Measurements from ENCODE around the gene DOK7.

Gene DOK7, protein sequence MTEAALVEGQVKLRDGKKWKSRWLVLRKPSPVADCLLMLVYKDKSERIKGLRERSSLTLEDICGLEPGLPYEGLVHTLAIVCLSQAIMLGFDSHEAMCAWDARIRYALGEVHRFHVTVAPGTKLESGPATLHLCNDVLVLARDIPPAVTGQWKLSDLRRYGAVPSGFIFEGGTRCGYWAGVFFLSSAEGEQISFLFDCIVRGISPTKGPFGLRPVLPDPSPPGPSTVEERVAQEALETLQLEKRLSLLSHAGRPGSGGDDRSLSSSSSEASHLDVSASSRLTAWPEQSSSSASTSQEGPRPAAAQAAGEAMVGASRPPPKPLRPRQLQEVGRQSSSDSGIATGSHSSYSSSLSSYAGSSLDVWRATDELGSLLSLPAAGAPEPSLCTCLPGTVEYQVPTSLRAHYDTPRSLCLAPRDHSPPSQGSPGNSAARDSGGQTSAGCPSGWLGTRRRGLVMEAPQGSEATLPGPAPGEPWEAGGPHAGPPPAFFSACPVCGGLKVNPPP

DNA sequence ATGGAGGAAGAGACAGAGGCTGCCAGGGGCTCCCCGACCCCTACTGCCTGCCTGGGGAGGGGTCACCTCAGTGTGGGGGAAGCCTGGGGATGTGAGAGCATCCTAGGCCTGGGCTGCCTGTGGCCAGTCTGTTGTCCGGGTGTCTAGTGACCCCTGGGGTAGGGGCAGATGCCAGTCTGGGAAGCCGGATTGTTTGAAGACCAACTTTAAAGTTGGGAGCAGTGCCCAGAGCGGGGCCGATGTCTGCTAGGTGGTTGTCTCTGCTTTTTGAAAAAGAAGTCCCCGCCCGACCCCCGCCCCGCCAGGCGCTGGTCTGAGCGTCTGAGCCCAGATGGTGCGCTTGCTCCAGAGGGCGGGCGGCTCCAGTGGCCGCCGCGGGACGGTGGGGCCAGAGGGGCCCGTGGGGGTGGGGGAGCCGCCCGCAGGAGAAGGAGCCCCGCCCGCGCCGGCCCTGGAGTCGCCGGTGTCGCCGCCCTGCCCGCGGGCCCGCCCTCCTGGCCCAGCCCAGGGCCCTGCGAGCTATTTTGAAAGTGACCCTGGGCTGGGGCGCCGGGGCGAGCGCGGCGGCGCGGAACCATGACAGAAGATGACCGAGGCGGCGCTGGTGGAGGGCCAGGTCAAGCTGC is at the start of gene DOK7:
DOK7 (plus strand) TSS at position 517 of the 626 bp plus-strand sequence; CDS start at position 587, 70 bp downstream.
- no peak for DNase-seq

DNA sequence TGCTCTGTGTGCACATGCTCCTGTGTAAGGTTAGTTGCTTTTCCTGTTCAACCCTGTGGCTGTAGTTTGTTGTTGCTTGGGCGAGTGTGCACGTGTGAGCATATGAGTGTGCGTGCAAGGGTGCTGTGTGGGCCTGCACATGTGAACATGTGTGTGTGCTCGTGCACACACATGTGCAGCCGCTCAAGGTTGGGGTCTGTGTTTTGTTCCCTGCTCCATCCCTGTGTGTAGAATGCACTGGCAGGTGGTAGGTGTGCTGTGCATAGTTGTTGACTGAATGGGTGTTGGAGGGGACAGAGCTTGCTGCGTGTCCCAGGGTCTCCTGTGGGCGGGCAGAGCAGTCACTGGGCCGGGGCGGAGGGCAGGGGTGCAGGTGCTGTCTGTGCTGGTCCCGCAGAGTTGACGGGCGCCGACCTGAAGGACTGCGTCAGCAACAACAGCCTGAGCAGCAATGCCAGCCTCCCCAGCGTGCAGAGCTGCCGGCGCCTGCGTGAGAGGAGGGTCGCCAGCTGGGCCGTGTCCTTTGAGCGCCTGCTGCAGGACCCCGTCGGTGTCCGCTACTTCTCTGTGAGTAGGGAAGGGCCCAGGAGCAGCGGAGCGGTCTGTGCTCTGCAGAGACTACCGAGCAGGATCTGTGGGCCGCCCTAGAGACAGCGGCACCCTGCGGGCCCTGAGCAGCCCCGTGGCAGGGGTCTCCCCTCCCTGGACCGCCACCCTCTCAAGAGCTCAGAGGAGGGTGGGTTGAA is 49.3 kb upstream of the DOK7 start:
- no peak for DNase-seq

DNA sequence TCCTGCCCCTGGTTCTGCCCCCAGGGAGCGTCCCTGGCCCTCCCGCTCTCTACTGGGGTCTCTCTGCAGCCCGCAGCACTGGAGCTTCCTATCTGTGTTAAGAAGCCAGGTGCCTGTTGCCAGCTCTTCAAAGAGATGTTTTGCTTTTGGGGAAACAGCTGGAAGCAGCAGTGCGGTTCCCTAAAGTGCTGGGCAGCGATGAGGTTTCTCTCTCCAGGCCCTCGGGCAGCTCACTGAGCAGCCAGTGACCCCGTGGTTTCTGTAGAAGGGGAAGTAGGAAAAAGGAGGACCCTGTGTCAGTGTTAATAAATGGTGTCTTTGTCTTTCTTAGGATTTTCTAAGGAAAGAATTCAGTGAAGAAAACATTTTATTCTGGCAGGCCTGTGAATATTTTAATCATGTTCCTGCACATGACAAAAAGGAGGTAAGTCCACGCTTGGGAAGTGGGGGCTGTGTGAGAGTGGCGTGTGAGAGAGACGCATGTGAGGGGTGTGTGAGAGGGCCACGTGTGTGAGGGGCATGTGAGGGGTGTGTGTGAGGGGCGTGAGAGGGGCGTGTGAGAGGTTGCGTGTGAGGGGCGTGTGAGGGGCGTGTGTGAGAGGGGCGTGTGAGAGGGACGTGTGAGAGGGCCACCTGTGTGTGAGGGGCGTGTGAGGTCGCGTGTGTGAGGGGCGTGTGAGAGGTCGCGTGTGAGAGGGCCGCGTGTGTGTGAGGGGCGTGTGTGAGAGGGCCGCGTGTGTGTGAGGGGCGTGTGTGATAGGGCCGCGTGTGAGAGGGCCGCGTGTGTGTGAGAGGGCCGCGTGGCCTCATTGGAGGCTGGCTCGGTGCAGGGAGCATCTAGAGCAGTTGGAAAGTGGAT is 48.5 kb upstream of the DOK7 start:
- DNase-seq: no peak

DNA sequence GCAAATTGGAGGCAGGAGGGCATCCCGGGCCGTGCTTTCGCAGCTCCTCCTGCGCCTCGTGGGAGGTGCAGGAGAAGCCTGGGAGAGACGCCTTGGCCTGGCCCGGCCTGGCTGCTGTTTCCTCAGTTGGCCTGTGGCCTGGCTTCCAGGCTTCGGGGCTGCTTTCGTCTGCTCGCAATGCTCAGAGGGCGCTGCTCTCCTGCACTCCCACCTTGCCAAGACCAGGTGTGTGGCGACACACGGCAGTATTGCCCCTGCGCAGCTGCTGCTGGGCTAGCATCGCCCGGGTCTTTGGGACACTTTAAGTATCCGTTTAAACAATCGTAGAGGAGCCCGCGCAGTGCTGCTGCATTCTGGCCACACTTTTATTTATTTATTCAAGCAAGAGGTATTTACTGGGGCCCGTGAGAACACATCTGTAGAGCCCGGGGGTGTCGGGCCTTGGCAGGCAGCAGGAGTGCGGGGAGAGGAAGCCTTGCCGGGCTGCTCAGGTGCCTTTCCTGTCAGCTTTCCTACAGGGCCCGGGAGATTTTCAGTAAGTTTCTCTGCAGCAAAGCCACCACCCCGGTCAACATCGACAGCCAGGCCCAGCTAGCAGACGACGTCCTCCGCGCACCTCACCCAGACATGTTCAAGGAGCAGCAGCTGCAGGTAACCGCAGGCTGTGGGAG is 47.5 kb upstream of the DOK7 start:
- DNase-seq: no peak

DNA sequence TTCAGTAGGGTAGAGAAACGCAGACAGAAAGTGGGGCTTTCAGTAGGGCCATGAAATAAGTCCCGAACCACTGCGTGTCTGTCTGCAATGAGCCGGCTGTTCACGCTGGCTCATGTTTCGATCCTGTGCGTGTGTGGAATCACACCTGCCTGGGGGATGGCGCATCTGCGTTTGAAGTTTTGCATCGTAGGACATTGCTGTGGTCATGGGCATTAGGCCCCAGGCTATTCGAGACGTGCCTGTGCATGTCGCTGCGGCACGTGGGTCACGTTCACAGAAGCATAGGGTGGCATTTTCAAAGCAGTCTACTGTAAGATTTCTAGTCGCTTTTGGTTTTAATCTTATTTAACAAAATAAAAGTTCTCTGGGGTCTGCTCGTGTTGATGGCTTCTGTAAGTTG is 46.8 kb upstream of the DOK7 start:
- no peak for DNase-seq

DNA sequence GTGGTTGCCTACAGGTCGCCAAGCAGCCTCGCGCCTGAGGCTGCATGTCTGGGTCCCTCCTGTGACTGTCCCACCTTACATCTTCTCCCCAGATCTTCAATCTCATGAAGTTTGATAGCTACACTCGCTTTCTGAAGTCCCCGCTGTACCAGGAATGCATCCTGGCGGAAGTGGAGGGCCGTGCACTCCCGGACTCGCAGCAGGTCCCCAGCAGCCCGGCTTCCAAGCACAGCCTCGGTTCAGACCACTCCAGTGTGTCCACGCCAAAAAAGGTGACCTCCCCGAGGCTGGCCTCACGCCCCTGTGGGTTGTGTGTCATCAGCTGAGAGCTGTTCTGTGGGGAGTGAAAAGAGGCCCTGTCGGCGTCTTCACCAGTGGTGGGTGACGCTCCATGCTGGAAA is 46.3 kb upstream of the DOK7 start:
- DNase-seq: no peak

DNA sequence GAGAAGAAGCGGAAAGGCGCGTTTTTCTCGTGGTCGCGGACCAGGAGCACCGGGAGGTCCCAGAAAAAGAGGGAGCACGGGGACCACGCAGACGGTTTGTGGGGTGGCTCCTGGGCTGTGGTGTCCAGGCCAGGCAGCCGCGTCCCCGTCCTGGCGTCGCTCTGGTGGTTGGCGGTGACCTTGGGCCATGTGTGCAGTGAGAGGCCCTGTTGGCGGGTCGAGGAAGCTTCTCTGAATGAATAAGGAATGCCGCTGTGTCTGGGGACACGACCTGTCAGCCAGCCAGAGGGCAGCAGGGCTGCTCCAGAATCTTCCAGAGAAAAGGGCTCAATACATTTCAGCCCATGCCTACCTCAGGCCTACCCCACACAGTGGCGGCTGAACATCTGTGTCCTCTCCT is 45.7 kb upstream of the DOK7 start:
- DNase-seq: no peak

DNA sequence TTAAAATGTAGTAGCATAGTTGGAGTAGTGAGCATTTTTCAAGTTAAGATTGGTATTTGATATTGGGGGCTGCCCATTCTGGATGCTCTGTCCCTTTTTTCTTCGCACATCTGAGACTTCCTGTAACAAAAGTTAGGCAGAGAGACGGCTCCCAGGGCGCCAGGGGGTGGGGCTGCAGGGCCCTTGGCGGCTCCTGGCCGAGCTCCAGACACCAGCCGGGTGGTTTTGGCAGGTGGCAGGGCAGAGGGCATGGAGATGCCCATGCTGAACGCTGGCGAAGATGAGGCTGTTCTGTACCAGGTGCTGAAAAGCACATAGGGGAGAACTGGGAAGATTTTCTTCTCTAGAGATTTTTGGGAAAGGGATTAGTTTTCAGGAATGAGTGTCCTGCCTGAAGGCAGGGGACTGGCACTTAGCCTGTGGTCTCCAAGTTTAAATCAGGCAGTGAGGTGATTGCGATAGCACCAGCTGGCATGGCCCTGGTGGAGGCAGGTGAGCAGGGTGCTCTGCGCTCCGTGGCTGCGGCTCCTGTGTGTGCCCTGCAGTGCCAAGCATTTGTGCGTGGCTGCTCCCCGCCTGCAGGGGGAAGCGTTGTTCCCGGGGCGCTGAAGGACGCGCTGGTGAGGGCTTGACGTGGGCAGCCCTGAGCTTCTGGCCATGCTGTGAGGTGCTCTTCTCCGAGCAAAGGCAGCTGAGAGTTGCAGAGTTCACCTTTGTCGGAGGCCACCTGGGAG is 44.9 kb upstream of the DOK7 start:
- no peak for DNase-seq

DNA sequence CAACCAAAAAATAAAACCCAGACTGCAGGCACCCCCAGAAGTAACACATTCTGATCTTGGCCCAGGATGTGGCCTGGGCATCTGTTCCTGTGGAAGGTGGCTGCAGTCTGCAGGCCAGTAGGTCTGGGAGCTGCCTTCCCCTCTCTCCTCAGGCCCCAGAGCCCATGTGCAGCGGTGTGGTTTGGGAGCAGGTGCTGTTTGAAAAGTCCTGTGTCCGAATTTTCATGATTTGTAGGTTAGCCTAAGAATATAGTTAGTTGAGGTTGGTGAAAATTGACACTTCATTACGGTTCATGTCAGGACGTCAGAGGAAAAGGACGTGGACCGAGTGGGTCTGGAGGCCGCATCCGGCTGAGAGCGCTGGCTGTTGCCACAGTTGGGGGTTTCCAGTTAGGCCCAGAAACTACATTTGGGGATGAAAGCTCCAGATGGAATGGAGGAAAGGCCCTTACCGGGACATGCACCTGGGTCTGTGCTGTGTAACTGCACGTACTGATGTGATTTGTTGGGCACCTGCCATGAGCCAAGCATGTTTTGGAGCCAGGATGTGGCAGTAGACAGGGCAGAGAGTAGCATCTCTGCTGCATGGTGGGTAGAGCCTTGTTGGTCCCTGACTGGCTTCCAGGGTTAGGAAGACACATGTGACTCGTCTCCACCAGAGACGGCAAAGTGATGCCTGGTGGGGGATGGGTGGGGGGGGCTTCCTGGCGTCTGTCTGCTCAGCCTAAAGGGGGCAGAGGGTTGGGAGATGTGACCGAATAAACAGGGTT is 43.1 kb upstream of the DOK7 start:
- no peak for DNase-seq

DNA sequence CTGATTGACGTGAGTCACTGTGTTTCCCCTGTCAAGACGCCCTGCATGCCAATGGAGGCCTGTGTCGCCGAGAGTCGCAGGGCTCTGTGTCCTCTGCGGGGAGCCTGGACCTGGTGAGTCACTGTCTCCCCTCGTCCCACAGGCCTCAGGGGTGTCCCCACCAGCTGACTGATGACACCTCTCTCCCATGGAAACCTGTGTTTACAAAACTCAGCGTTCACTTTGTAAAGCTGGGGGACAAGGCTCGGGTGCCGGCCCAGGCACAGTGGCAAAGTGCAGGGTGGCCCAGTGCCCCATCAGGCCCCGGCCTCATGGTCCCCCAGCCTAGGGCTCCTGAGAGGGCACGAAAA is 42.5 kb upstream of the DOK7 start:
- no peak for DNase-seq

DNA sequence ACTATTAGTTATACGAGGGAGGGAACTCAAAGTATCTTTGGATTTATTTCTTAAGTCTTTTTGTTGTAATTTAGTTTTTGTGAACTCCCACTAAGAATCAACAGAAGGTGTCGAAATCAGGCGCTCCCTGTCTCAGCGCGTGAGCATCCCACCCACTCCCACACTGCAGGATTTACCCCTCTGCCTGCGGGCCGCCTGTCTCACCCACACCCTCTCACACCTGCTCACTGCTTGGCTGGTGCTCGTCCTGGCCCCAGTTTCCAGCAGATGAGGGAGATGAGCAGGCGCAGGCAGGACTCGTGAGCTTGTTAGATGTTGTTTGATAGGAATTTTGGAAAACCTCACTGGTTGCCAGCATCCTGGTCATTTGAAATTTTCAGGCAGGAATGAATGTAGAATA is 42.1 kb upstream of the DOK7 start:
- DNase-seq: no peak

DNA sequence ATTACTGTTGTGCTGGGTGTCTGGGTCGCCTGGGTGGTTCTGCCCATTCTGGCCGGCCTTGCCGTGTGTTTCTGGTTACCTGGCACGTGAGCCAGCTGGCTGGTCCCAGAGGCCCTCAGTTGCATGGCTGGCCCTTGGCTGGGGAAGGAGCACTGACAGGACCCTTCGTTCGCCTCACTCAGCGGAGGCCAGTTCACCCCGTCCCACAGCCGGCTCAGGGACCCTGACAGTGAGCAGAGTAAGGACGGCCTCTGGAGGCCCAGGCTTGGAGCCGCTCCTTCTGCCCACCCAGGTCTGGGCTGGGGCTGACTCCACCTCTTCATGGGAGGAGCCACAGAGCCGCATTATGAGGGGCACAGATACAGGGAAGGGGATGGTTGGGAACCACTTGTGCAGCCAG is 41.6 kb upstream of the DOK7 start:
- DNase-seq: no peak

DNA sequence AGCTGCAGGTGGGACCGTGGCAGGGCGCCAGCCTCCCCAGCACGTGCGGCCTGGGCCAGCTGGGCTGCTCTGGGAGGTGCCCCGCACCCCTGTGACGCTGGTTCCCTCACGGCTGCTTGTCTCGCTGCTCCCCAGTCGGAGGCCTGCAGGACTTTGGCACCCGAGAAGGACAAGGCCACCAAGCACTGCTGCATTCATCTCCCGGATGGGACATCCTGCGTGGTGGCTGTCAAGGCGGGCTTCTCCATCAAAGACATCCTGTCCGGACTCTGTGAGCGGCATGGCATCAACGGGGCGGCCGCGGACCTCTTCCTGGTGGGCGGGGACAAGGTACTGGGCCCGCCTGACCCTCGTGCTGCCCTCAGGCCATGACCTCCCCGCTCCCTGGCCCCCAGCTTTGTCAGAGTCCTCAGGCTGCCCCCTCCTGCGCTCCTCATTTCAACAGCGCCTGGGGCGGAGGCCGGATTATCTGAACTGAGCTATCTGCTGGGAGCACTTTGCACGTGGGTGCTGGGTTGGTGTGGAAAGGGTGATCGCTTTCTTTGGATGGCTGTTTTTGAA is 40.8 kb upstream of the DOK7 start:
- DNase-seq: no peak

DNA sequence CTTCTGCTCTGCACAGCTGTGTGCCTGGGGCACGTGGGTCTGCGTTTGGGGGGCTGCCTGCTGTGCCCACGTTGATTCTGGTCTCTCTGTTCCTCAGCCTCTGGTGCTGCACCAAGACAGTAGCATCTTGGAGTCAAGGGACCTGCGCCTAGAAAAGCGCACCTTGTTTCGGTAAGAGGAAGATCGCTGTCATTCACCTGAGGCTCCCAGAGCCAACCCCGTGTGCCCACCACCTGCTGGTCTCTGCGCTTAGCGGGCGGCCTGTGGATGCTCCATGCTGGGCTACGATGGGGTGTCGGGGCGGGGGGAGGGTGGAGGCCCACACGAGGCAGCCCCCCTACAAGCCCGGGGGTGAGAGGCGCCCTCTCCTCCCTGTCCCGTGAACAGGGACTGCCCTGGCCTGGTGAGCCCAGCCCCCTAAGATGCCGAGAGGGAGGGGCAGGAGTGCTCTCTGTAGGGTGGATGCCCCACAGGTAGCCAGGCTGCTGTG is 40.3 kb upstream of the DOK7 start:
- no peak for DNase-seq

DNA sequence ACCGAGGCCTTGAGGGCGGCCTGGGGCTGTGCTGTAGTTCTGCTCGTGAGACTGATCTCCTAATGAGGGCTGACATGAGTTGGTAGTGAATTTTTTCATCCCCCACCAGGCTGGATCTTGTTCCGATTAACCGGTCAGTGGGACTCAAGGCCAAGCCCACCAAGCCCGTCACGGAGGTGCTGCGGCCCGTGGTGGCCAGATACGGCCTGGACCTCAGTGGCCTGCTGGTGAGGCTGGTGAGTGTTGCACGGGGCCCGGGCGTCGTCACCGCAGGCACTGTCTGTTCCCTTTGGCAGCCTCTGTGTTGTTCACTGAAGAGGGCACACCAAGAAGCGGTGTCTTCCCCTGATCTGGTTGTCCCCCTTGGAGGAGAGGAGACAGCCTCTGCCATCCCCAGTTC is 39.7 kb upstream of the DOK7 start:
- no peak for DNase-seq

DNA sequence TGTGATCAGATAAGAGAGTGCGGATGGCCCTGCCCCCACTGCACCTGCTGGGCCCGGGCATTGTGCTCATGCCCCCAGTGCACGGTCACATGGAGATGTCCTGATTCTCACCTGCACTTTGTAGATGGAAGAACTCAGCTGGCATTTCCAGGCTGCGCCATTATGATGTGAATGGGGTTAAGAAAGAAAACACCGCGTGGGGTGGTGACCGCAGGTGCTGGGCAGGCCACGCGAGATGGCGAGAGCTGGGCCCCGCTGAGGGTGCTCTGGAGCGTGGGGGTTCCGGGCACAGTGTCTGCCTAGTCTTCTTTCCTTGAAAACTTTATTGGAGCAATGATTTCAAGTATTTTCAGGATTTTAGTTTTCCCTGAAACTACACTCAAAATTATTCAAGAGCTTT is 39.2 kb upstream of the DOK7 start:
- no peak for DNase-seq

DNA sequence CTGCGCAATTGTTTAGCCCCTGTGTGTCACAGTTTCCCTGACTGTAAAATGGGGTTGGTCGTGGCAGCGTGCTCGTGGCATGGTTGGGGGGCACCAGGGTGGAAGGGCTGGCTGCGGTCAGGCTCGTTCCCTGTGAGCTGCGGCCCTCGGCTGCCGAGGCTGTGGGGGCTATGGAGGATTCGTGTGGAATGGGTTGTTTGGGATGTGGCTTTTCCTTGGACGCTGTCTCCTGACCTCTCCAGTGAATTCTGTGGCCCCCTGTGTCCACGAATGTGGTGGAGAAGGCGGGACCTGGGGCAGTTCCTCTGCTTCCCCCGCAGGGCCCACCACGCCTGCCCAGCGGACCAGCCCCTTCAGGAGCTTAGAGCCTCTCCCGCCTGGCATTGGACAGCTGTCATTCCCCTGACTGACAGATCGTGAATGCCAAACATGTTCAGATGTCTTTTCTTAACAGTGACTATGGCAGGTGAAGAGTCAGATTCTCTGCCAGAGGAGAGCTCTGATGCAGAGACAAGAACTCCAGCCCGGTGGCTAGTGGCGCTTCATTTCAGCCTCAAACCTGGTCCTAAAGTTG is 38.5 kb upstream of the DOK7 start:
- DNase-seq: no peak

DNA sequence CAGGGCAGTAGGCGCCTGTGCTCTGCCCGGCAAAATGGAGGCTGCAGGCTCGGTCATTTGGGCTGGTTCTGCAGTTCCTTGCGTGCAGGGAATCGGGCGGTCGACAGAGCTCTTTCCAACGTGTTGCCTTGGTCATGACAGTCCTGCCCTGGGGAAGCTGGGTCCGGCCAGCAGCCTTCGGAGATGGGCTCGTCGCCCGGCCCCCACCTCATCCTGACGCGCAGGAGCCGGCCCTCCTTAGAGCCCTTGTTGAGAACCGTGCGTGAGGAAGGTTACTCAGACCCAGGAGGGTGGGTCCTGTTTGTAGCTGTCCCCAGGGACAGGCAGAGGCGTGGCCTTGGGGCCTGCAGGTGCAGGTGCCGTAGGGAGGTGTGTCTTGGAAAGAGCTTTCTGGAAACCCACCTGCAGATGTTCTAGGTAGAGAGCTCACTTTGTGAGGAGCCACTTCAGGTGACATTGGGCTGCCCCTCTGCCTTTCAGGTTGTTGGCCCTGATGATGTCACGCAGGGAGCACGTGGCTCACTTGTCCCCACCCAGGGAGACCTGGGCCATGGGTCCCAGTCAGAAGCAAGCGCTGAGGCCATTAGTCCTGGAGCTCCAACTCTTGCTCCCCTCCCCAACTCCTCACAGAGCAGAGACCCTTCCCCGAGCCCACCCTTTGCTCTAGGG is 36.5 kb upstream of the DOK7 start:
- DNase-seq: no peak

DNA sequence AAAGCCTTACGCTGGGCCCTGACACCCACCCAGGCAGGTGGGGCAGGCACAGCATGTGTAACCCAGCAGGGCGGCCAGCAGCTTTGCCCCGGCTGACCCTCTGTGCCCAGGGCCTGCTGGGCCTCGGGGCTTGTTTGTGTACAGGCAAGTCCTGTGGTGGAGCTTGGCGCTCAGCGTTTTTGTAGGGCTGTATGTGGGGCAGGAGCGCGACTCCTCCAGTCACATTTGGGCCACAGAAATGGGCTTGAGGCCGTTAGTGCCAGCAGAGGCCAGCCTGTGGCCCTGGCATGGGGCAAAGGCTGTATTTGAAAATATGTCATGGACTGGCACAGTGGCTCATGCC is 36.0 kb upstream of the DOK7 start:
- DNase-seq: no peak

Measured in activated CD4-positive, alpha-beta T cell treated with anti-CD3 and anti-CD28 coated beads, Interleukin-2, amount 50 U/mL, for 16 hours (primary cell).